Posterior vena cava (tissue), 2 donors: Measurements from ENCODE around the gene ITGA3. TPM values are rescaled to one million over a fixed set of nuclear protein-coding genes. Genes with fewer than 3 reads are reported as not detected.

Experiments
- DNase-seq: peaks from one replicate; pipeline ENCODE4 v3.0.0-alpha.2; 2020; ENCODE audit warnings: low spot score
- intact Hi-C, 2 donors: fragments of 100-400 bp; cut with DNase I; formaldehyde crosslinking; loops; one replicate each; pipeline versions ENCODE4 v1.14.1 to v1.14.2; 2022 to 2023
- total RNA-seq, 2 donors: library from RNA; stranded (reverse); fragmentation: NEBNext Ultra II Directional; extraction: Animal tissue kit (Norgen Biotek cat#: 25700); gene quantifications; one replicate each; pipeline ENCODE4 v1.2.1, GENCODE V29; 2021
- donor health status: DM: yes; HTN: yes; CAD: no.
- donor health status: DM: yes; HTN: yes; CAD: no.

Gene ITGA3
- total RNA-seq, 2 donors from 2014 or later, result 56.3 to 80.3 TPM

GRCh38 chr17:50097926-50098325, 42.0 kb downstream of the ITGA3 start:
- DNase-seq, result no peak
- intact Hi-C loops, result loop anchor here in 1 of 2 donors (10.0 kb wide), 1 partner anchor 197 kb away; no protein-coding TSS in a partner anchor

- intact Hi-C loops, result loop anchor here in 1 of 2 donors (10.0 kb wide), 1 partner anchor 196 kb away; no protein-coding TSS in a partner anchor
- DNase-seq, result no peak
Observed at GRCh38 chr17:50098583-50098982, 42.7 kb downstream of the ITGA3 start.

GRCh38 chr17:50099003-50099402, 43.1 kb downstream of the ITGA3 start:
- no peak for DNase-seq
- intact Hi-C loops, result loop anchor here in 1 of 2 donors (10.0 kb wide), 1 partner anchor 196 kb away; no protein-coding TSS in a partner anchor

- intact Hi-C loops, result loop anchor here in 1 of 2 donors (2.0 kb wide), 1 partner anchor 30 kb away; the partner anchor contains the start of gene SAMD14
- no peak for DNase-seq
Observed at GRCh38 chr17:50100480-50100883, 44.6 kb downstream of the ITGA3 start.

GRCh38 chr17:50100921-50101345, 45.0 kb downstream of the ITGA3 start:
- DNase-seq, result no peak
- intact Hi-C loops, result loop anchor here in 1 of 2 donors (2.0 kb wide), 1 partner anchor 30 kb away; the partner anchor contains the start of gene SAMD14

- intact Hi-C loops, result loop anchor here in 1 of 2 donors (2.0 kb wide), 1 partner anchor 29 kb away; the partner anchor contains the start of gene SAMD14
Observed at GRCh38 chr17:50101346-50102163, 45.6 kb downstream of the ITGA3 start.

GRCh38 chr17:50102164-50102991, 46.5 kb downstream of the ITGA3 start:
- intact Hi-C loops, result no loop called here
- no peak for DNase-seq

More at GRCh38 chr17:50101346-50102163, 45.6 kb downstream of the ITGA3 start:
- DNase-seq, result no peak

GRCh38 chr17:50103252-50103651, 47.3 kb downstream of the ITGA3 start:
- intact Hi-C loops, result no loop called here
- no peak for DNase-seq

GRCh38 chr17:50103941-50104340, 48.0 kb downstream of the ITGA3 start:
- intact Hi-C loops, result no loop called here
- DNase-seq, result no peak

- intact Hi-C loops, result no loop called here
- no peak for DNase-seq
Observed at GRCh38 chr17:50105811-50106210, 49.9 kb downstream of the ITGA3 start.

- no peak for DNase-seq
- intact Hi-C loops, result no loop called here
Observed at GRCh38 chr17:50106393-50107131, 50.7 kb downstream of the ITGA3 start.

GRCh38 chr17:50107790-50108414, 52.0 kb downstream of the ITGA3 start:
- intact Hi-C loops, result no loop called here
- DNase-seq, result no peak

GRCh38 chr17:50108556-50108955, 52.6 kb downstream of the ITGA3 start:
- intact Hi-C loops, result no loop called here

GRCh38 chr17:50109207-50109606, 53.3 kb downstream of the ITGA3 start:
- intact Hi-C loops, result no loop called here
- DNase-seq, result no peak

More at GRCh38 chr17:50108556-50108955, 52.6 kb downstream of the ITGA3 start:
- DNase-seq, result no peak

GRCh38 chr17:50109785-50110184, 53.9 kb downstream of the ITGA3 start:
- DNase-seq, result no peak
- intact Hi-C loops, result loop anchor here in 1 of 2 donors (10.0 kb wide), 2 partner anchors 55 to 185 kb away; partner anchors contain the start of gene SGCA

GRCh38 chr17:50110591-50111349, 54.9 kb downstream of the ITGA3 start:
- DNase-seq, result no peak
- intact Hi-C loops, result loop anchor here in 1 of 2 donors (10.0 kb wide), 2 partner anchors 54 to 184 kb away; partner anchors contain the start of gene SGCA
